Testis (tissue), 3 donors: ENCODE measurements around the gene CLDN19. TPM values are rescaled to one million over a fixed set of nuclear protein-coding genes. Genes with fewer than 3 reads are reported as not detected.

ENCODE experiments used
- DNase-seq: peaks from one replicate; pipeline ENCODE4 v3.0.0-alpha.2; 2019
- H3K27ac ChIP-seq, 2 donors: fragments of 200-600 bp; sonication (generic); one replicate each; pipeline ENCODE4 v1.5.1; 2019
- H3K27me3 ChIP-seq: fragments of 200-600 bp; sonication (generic); one replicate; pipeline ENCODE4 v1.5.1; 2019
- H3K36me3 ChIP-seq: fragments of 200-600 bp; sonication (generic); one replicate; pipeline ENCODE4 v1.5.1; 2017; ENCODE audit warnings: low read depth; ENCODE audit errors: missing control alignments
- H3K4me1 ChIP-seq: fragments of 200-600 bp; sonication (generic); one replicate; pipeline ENCODE4 v1.5.1; 2019
- H3K4me3 ChIP-seq, 2 donors: fragments of 200-600 bp; sonication (generic); one replicate each; pipeline ENCODE4 v1.5.1; 2017 to 2019
- H3K9me3 ChIP-seq: fragments of 200-600 bp; sonication (generic); one replicate; pipeline ENCODE4 v1.5.1; 2017
- POLR2A ChIP-seq: fragments of 450-650 bp; IDR thresholded peaks from one replicate; pipeline ENCODE4 v1.6.1; 2017; ENCODE audit warnings: antibody characterized with exemption, mild to moderate bottlenecking, moderate library complexity
- WGBS, 2 donors: methylation state at CpG; one replicate each; pipeline ENCODE4 v1.1.5; 2018; 5-methylcytosine and 5-hydroxymethylcytosine counted together
- intact Hi-C: fragments of 100-400 bp; cut with DNase I; formaldehyde crosslinking; loops from one replicate; pipeline ENCODE4 v1.15.1; 2023; ENCODE audit warnings: low total_unique reads
- polyA plus RNA-seq: library from polyadenylated mRNA; stranded (reverse); fragments of 350-450 nt; fragmentation: Illumina TruSeq; extraction: RNeasy Lipid Tissue Mini Kit (QIAGEN cat#74804); gene quantifications from one replicate; pipeline ENCODE4 v1.2.3, GENCODE V29; 2014; ENCODE audit warnings: low read depth, low replicate concordance; ENCODE audit not compliant: insufficient read depth
- total RNA-seq, 2 donors: library from RNA; depleted of rRNA; stranded (reverse); fragments of >200 nt; gene quantifications; one replicate each; pipeline ENCODE4 v1.2.3, GENCODE V29; 2016
- TF ChIP-seq, protein P1 (sequence below), 3 experiments: fragments of 450-650 bp in 2 of 3; fragments of 200-600 bp in 1 of 3; sonication (generic) in 1 of 3; IDR thresholded peaks; one replicate each; pipeline ENCODE4 v1.5.1; 2016 to 2019; ENCODE audit warnings: antibody characterized with exemption in 3 of 3, mild to moderate bottlenecking in 2 of 3, moderate library complexity in 1 of 3

The CLDN19 gene
- total and polyA plus RNA-seq, 3 donors from 2014 or later: 0.12 to 0.24 (median 0.19) TPM

- no peaks in the 10 kb centered on the region for H3K9me3 ChIP-seq
- H3K36me3 ChIP-seq: no peaks in the 10 kb centered on the region
- H3K27ac ChIP-seq: no peak overlapping the region
- H3K4me1 ChIP-seq: no peaks in the 10 kb centered on the region
- intact Hi-C loops: no loop called here
- TF ChIP-seq, protein P1, sequence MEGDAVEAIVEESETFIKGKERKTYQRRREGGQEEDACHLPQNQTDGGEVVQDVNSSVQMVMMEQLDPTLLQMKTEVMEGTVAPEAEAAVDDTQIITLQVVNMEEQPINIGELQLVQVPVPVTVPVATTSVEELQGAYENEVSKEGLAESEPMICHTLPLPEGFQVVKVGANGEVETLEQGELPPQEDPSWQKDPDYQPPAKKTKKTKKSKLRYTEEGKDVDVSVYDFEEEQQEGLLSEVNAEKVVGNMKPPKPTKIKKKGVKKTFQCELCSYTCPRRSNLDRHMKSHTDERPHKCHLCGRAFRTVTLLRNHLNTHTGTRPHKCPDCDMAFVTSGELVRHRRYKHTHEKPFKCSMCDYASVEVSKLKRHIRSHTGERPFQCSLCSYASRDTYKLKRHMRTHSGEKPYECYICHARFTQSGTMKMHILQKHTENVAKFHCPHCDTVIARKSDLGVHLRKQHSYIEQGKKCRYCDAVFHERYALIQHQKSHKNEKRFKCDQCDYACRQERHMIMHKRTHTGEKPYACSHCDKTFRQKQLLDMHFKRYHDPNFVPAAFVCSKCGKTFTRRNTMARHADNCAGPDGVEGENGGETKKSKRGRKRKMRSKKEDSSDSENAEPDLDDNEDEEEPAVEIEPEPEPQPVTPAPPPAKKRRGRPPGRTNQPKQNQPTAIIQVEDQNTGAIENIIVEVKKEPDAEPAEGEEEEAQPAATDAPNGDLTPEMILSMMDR (IDR thresholded peaks at IDR 0.05): no peak
- TF ChIP-seq POLR2A: no peak
- H3K27me3 ChIP-seq: no peaks in the 10 kb centered on the region
- no peak for DNase-seq
- 94 to 95% methylated on average over 8 of the region's 8 CpGs for WGBS, 2 donors
- no peak overlapping the region for H3K4me3 ChIP-seq
These were observed 2.1 kb upstream of the CLDN19 start for GRCh38 chr1:42742141-42742540.

- DNase-seq: no peak
- Histone ChIP-seq H3K4me3 (no peak overlapping the region), H3K36me3 (no peaks in the 10 kb centered on the region), H3K27ac (no peak overlapping the region), H3K27me3 (no peaks in the 10 kb centered on the region), H3K9me3 (no peaks in the 10 kb centered on the region), H3K4me1 (no peaks in the 10 kb centered on the region)
- TF ChIP-seq POLR2A: no peak
- TF ChIP-seq, protein P1 (IDR thresholded peaks at IDR 0.05): no peak
- 90 to 94% methylated on average over 3 to 4 of the region's 4 CpGs for WGBS, 2 donors
- intact Hi-C loops: no loop called here
These were observed 1.7 kb upstream of the CLDN19 start for GRCh38 chr1:42741706-42742105.

DNA sequence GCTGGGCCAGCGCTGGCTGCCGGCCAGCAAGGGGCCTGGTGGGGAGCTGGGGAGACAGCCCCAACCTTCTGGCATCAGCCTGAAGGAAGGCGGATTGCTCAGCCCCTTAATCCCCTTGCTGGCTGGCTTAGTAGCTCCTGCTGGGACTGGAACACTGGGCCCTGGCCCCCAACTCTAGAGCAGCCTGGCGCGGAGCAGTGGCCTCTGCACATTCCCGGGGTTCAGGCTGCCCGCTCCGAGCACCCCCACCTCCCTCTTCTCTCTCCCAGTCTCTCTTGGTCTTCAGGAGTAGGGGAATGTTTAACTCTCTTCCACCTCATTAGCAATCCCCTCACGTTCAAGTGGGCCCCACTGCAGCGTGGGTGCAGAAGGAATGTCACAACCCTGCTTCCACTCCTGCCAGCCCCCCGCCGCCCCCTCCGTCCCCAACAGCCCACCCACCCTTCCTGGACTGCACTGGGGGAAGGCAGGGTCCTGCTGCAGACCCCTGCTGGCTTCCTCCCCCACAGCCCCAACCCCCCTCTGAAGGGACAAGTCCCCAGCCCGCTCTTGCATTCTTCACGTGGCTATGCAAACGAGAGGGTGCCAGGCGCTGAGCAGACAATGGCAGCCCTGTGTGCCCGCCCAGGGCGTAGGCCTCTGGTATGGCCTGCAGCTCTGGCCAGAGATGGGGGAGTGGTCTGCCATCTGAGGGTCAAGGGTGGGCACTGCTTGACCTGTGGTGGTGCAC, 980 bp upstream of the CLDN19 start:
- Histone ChIP-seq H3K4me3 (no peak overlapping the region), H3K27ac (no peak overlapping the region), H3K9me3 (no peaks in the 10 kb centered on the region), H3K36me3 (no peaks in the 10 kb centered on the region), H3K4me1 (no peaks in the 10 kb centered on the region), H3K27me3 (no peaks in the 10 kb centered on the region)
- WGBS, 2 donors: 83 to 84% methylated on average over 12 to 18 of the region's 19 CpGs
- DNase-seq: no peak
- TF ChIP-seq POLR2A: no peak
- TF ChIP-seq, protein P1 (IDR thresholded peaks at IDR 0.05): no peak
- intact Hi-C loops: no loop called here

DNA sequence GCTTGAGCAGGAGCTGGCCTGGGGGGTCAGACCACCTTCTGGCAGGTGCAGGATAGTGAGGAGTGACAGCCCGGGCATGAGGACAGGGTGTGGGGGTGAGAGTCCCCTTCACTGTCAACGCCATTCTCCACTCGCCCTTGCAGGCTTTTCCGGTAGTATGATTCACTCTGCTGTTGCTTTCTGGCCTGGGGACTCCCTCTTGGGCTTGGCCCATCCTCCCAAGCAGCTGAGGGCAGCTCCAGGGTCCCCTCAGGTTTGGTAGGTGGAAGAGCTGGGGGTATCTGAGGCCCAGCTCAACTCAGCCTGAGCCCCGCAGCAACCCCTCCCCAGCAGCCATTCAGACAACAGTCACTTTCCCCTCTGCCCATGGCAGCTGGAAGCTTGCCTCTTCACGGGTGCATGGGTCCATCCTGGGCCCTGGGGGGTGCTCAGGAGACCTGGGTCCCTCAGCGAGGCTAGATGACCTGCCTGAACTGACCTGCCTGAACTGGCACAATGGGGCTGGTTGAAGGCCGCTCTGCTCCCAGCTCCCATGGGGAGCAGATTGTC, 1.3 kb downstream of the CLDN19 start:
- H3K9me3 ChIP-seq: no peaks in the 10 kb centered on the region
- DNase-seq: no peak
- H3K27ac ChIP-seq: no peak overlapping the region
- 85 to 96% methylated on average over 5 to 8 of the region's 8 CpGs for WGBS, 2 donors
- TF ChIP-seq, protein P1 (IDR thresholded peaks at IDR 0.05): no peak
- no peak for TF ChIP-seq POLR2A
- intact Hi-C loops: no loop called here
- no peaks in the 10 kb centered on the region for H3K27me3 ChIP-seq
- H3K4me3 ChIP-seq: no peak overlapping the region
- no peaks in the 10 kb centered on the region for H3K36me3 ChIP-seq
- no peaks in the 10 kb centered on the region for H3K4me1 ChIP-seq
